ENCODE measurements around the gene SETD7.

SETD7 gene

DNA sequence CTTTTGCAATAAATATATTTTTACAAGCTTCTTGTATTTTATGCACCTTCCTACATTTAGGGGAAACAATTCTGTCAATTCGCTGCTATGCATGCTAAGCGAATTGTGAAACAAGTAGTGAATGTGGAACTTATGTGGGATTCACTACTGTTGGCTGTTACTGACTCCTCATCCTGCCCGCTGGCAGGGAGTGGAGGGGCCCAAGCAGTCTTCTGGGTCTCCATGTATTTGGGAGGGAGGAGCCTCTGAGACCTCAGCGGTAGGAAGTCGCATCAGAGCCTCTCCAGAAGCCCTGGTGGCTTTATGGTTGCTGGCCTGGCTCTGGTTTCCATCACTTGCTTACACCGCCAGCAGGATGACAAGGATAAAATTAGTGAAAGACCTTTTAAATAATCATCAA, 3.7 kb upstream of the SETD7 start:
- H3K4me3 ChIP-seq (ENCODE audit: low read length) = no peak overlapping the region
- no peak overlapping the region for H3K27ac ChIP-seq (ENCODE audit: low read length)
- H3K9ac ChIP-seq (ENCODE audit: low read length) = no peak overlapping the region
- DNase-seq = no peak
- no peaks in the 10 kb centered on the region for H3K27me3 ChIP-seq (replicated peaks; ENCODE audit: insufficient read depth, low read length)
- H2AFZ ChIP-seq (ENCODE audit: low read length) = no peak overlapping the region
- no peaks in the 10 kb centered on the region for H3K9me2 ChIP-seq (replicated peaks; ENCODE audit: insufficient read depth, low read length)
- no peak overlapping the region for H3K4me2 ChIP-seq (ENCODE audit: low read depth, low read length)
- H3K36me3 ChIP-seq (replicated peaks; ENCODE audit: insufficient read depth, low read length) = no peaks in the 10 kb centered on the region
- H4K20me1 ChIP-seq (ENCODE audit: insufficient read depth, low read length) = no peaks in the 10 kb centered on the region
- H3F3A ChIP-seq (ENCODE audit: insufficient read depth, low read length) = peaks cover 18% of the 10 kb centered on the region
- peaks cover 9% of the 10 kb centered on the region for H3K79me2 ChIP-seq (ENCODE audit: low read length)
- TF ChIP-seq, protein P1, sequence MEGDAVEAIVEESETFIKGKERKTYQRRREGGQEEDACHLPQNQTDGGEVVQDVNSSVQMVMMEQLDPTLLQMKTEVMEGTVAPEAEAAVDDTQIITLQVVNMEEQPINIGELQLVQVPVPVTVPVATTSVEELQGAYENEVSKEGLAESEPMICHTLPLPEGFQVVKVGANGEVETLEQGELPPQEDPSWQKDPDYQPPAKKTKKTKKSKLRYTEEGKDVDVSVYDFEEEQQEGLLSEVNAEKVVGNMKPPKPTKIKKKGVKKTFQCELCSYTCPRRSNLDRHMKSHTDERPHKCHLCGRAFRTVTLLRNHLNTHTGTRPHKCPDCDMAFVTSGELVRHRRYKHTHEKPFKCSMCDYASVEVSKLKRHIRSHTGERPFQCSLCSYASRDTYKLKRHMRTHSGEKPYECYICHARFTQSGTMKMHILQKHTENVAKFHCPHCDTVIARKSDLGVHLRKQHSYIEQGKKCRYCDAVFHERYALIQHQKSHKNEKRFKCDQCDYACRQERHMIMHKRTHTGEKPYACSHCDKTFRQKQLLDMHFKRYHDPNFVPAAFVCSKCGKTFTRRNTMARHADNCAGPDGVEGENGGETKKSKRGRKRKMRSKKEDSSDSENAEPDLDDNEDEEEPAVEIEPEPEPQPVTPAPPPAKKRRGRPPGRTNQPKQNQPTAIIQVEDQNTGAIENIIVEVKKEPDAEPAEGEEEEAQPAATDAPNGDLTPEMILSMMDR (IDR thresholded peaks at IDR 0.05; ENCODE audit: low read length) = no peak
- no peak for TF ChIP-seq EZH2phosphoT487 (IDR thresholded peaks at IDR 0.05; ENCODE audit: low read length)
- no peak for TF ChIP-seq EZH2 (optimal IDR thresholded peaks at IDR 0.05; ENCODE audit: low read depth, low read length)
- H3K9me3 ChIP-seq (replicated peaks; ENCODE audit: insufficient read depth, low read length) = no peaks in the 10 kb centered on the region
- H3K4me1 ChIP-seq (ENCODE audit: low read length) = peaks cover 13% of the 10 kb centered on the region

DNA sequence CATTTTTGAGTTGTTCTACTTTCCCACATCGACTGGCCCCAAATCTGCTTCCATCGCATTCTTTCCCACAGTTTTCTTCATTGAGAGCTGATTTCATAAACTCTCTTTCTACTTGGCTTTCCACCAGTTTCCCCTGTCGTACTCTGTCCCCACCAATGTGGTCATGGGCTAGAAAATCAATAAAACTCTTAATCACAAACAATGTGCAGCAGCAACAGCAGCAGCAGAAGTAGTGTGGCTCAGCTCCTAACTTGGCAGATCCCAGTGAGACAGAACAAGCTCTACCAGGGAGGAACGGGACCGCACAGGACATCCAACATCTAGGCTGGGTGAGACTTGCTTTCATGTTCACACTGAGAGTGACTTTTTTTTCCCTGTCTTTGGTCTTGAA, 3.1 kb upstream of the SETD7 start:
- Histone ChIP-seq H3K36me3 (replicated peaks; ENCODE audit: insufficient read depth, low read length) (no peaks in the 10 kb centered on the region), H3K9me2 (replicated peaks; ENCODE audit: insufficient read depth, low read length) (no peaks in the 10 kb centered on the region), H3K4me2 (ENCODE audit: low read depth, low read length) (no peak overlapping the region), H3K4me1 (ENCODE audit: low read length) (peaks cover 15% of the 10 kb centered on the region), H3K27me3 (replicated peaks; ENCODE audit: insufficient read depth, low read length) (no peaks in the 10 kb centered on the region), H3K4me3 (ENCODE audit: low read length) (no peak overlapping the region), H2AFZ (ENCODE audit: low read length) (no peak overlapping the region), H3K79me2 (ENCODE audit: low read length) (peaks cover 15% of the 10 kb centered on the region), H4K20me1 (ENCODE audit: insufficient read depth, low read length) (no peaks in the 10 kb centered on the region), H3K9me3 (replicated peaks; ENCODE audit: insufficient read depth, low read length) (no peaks in the 10 kb centered on the region), H3K27ac (ENCODE audit: low read length) (no peak overlapping the region), H3K9ac (ENCODE audit: low read length) (no peak overlapping the region), H3F3A (ENCODE audit: insufficient read depth, low read length) (peaks cover 18% of the 10 kb centered on the region)
- no peak for DNase-seq
- no peak for TF ChIP-seq EZH2phosphoT487 (IDR thresholded peaks at IDR 0.05; ENCODE audit: low read length)
- TF ChIP-seq EZH2 (optimal IDR thresholded peaks at IDR 0.05; ENCODE audit: low read depth, low read length) = no peak
- TF ChIP-seq, protein P1 (IDR thresholded peaks at IDR 0.05; ENCODE audit: low read length) = no peak

DNA sequence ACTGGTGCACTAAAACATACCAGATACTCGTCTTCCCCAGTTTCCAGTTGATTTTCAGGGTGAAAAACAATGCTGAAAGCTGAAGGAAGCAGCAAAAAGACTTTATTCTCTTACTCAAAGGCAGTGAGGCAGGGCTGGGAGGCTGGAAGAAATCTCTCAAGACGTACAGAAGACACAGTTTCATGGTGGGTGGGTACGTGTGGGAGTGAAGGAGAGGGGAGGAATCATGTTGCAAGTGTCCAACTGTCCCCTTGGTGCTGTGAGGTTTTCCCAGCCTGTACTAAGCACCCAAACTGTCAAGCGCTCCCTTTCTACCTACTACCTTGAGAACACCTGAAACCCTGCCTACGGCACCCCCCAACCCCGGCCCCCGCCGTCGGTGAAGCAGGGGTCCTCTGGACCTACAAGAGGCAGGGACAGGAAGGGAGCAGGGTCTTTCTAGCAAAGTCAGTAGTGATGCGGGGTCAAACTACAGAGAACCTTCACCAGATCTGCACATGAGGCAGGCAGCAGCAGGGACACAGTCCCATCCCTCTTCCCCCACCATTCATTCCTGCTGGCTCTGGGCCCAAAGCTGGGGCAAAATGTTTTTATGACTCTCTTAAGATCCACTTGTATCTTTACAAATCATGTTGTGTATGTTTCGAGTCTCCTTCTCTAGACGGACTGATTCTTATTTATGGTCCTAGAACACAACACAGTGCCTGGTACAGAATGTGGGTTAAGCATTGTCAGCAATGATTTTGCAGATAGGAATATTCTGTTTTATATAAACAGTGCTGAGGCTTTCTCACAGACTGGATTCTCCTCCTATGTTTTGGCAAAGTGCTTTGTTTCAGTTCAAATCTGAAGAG, 2.4 kb upstream of the SETD7 start:
- Histone ChIP-seq H3K4me2 (ENCODE audit: low read depth, low read length) (no peak overlapping the region), H2AFZ (ENCODE audit: low read length) (no peak overlapping the region), H3K79me2 (ENCODE audit: low read length) (peaks cover 22% of the 10 kb centered on the region), H3K27me3 (replicated peaks; ENCODE audit: insufficient read depth, low read length) (no peaks in the 10 kb centered on the region), H3K27ac (ENCODE audit: low read length) (no peak overlapping the region), H4K20me1 (ENCODE audit: insufficient read depth, low read length) (0 out of 2 replicates have a peak, but pooled peaks cover 4% of the 10 kb centered on the region), H3K4me3 (ENCODE audit: low read length) (no peak overlapping the region), H3K36me3 (replicated peaks; ENCODE audit: insufficient read depth, low read length) (no peaks in the 10 kb centered on the region), H3K9me3 (replicated peaks; ENCODE audit: insufficient read depth, low read length) (no peaks in the 10 kb centered on the region), H3F3A (ENCODE audit: insufficient read depth, low read length) (peaks cover 18% of the 10 kb centered on the region), H3K9me2 (replicated peaks; ENCODE audit: insufficient read depth, low read length) (no peaks in the 10 kb centered on the region), H3K9ac (ENCODE audit: low read length) (no peak overlapping the region), H3K4me1 (ENCODE audit: low read length) (peaks cover 21% of the 10 kb centered on the region)
- no peak for DNase-seq
- TF ChIP-seq EZH2 (optimal IDR thresholded peaks at IDR 0.05; ENCODE audit: low read depth, low read length) (no peak), EZH2phosphoT487 (IDR thresholded peaks at IDR 0.05; ENCODE audit: low read length) (no peak)
- TF ChIP-seq, protein P1 (IDR thresholded peaks at IDR 0.05; ENCODE audit: low read length) = no peak

Data from MM.1S (cell line).